ENCODE data around the gene CLCNKA. TPM values are rescaled to one million over a fixed set of nuclear protein-coding genes. Genes with fewer than 3 reads are reported as not detected.

The CLCNKA gene
- not detected for total RNA-seq
- long read RNA-seq, partial matches to known transcripts: 1 of 1 reads
- long read RNA-seq, other reads (novel, unspliced or antisense): 0 of 1 reads

DNA sequence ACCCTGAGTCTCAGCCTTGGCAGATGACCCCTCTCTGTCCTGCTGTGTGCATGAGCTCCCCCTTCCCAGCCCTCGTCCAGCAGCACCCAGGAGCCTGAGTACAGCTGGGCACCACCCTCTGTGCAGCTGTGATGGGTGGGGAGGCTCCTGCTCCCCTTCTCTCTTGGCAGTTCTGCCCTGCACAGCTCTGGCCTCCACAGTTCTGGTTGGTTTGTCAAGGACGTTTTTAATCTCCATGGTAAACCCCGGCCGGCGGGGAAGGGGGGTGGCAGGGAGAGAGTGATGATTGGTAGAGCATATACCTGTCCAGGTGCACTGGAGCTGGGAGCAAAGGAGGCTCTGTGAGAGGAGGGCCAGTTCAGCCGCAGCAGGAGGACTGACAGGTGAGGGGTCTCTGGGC is at the start of gene CLCNKA:
CLCNKA (plus strand) TSS at position 356 of the 400 bp plus-strand sequence. CDS start 584 bp downstream, outside the sequence.
- ATAC-seq: no peak

DNA sequence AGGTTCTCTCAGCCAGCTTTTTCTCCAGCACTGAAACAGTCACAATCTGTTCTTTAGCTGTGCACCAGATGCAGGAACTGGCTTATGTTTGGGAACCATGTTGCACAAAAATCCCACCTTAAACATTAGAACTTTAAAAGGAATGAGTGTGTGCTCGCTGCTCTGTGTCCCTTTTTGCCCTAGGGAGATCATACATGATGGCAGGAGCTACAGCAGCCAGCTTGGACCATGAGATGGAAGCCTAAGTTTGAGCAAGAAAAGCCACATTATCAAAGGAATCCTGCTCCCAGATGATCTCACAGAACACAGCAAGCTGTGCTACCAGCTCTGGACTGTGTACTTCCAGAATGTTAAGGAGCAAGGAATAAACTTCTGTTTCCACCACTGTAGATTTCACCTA is 49.4 kb upstream of the CLCNKA start:
- DNase-seq: no peak
- intact Hi-C loops (cut with DNase I): no loop called here
- TF ChIP-seq, protein P1, sequence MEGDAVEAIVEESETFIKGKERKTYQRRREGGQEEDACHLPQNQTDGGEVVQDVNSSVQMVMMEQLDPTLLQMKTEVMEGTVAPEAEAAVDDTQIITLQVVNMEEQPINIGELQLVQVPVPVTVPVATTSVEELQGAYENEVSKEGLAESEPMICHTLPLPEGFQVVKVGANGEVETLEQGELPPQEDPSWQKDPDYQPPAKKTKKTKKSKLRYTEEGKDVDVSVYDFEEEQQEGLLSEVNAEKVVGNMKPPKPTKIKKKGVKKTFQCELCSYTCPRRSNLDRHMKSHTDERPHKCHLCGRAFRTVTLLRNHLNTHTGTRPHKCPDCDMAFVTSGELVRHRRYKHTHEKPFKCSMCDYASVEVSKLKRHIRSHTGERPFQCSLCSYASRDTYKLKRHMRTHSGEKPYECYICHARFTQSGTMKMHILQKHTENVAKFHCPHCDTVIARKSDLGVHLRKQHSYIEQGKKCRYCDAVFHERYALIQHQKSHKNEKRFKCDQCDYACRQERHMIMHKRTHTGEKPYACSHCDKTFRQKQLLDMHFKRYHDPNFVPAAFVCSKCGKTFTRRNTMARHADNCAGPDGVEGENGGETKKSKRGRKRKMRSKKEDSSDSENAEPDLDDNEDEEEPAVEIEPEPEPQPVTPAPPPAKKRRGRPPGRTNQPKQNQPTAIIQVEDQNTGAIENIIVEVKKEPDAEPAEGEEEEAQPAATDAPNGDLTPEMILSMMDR (IDR thresholded peaks at IDR 0.05): no peak

More for the DNA sequence above, at the start of gene CLCNKA:
- intact Hi-C loops (cut with DNase I): no loop called here
- no peaks in the 10 kb centered on the region for H3K36me3 ChIP-seq
- peaks cover 16% of the 10 kb centered on the region for H3K4me1 ChIP-seq
- H3K27me3 ChIP-seq: no peaks in the 10 kb centered on the region
- no peak for DNase-seq
- H3K9me3 ChIP-seq: no peaks in the 10 kb centered on the region
- TF ChIP-seq, protein P1 (IDR thresholded peaks at IDR 0.05): no peak
- no peak within 1 kb of the TSS for H3K4me3 ChIP-seq
- H3K27ac ChIP-seq: no peak within 1 kb of the TSS

DNA sequence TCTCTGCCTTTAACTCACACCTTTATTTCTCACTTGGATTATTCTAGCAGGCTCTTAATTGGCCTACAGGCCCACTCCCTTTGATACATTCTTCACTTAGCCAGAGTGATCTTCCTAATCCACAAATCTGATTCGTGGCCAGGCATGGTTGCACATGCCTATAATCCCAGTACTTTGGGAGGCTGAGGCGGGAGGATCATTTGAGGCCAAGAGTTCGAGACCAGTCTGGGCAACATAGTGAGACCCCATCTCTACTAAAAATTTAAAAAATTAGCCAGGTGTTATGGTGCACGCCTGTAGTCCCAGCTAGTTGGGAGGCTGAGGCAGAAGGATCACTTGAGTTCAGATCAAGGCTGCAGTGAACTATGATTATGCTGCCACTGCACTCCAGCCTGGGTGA is 48.1 kb upstream of the CLCNKA start:
- DNase-seq: no peak
- ATAC-seq: no peak
- no peak overlapping the region for H3K27ac ChIP-seq
- no peak overlapping the region for H3K4me3 ChIP-seq
- intact Hi-C loops (cut with DNase I): no loop called here
- H3K9me3 ChIP-seq: no peaks in the 10 kb centered on the region
- peaks cover 14% of the 10 kb centered on the region for H3K4me1 ChIP-seq
- H3K36me3 ChIP-seq: peaks cover 29% of the 10 kb centered on the region
- TF ChIP-seq, protein P1 (IDR thresholded peaks at IDR 0.05): no peak
- no peaks in the 10 kb centered on the region for H3K27me3 ChIP-seq

More for the DNA sequence above, 49.4 kb upstream of the CLCNKA start:
- no peak overlapping the region for H3K27ac ChIP-seq
- no peak for ATAC-seq
- H3K9me3 ChIP-seq: no peaks in the 10 kb centered on the region
- H3K36me3 ChIP-seq: peaks cover 31% of the 10 kb centered on the region
- H3K4me3 ChIP-seq: no peak overlapping the region
- peaks cover 14% of the 10 kb centered on the region for H3K4me1 ChIP-seq
- H3K27me3 ChIP-seq: no peaks in the 10 kb centered on the region

GRCh38 chr1:15974855-15975254 is 47.0 kb upstream of the CLCNKA start:
- intact Hi-C loops (cut with DNase I): no loop called here
- Histone ChIP-seq H3K9me3 (no peaks in the 10 kb centered on the region), H3K27me3 (no peaks in the 10 kb centered on the region), H3K27ac (peak overlapping the region; percentile 76), H3K4me3 (peak overlapping the region; percentile 78), H3K36me3 (peaks cover 19% of the 10 kb centered on the region), H3K4me1 (peaks cover 14% of the 10 kb centered on the region)
- DNase-seq: no peak
- TF ChIP-seq, protein P1 (IDR thresholded peaks at IDR 0.05): no peak
- ATAC-seq: no peak

DNA sequence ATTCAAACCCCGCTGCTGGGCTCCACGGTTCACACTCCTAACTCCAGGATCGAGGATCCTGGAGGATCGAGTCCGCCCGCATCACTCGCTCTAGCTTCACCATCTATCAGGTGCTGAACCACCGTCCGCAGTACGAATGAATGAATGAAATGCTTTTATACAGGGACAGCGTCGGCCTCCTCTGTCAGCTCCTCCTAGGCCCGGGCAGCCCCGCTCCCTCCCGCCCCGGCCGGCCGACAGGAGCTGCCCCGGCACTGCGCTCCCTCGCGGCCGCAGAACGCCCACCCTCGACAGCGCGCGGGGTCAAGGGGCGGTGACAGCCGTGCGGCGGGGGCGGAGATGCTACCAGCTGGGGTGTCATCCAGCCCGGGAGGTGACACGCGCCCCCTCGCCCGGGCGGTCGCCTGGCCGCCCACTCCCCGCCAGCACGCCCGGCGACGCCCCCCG is 46.5 kb upstream of the CLCNKA start:
- peaks cover 14% of the 10 kb centered on the region for H3K4me1 ChIP-seq
- TF ChIP-seq, protein P1 (IDR thresholded peaks at IDR 0.05): peak; percentile 16
- intact Hi-C loops (cut with DNase I): no loop called here
- peaks cover 16% of the 10 kb centered on the region for H3K36me3 ChIP-seq
- peak overlapping the region; percentile 76 for H3K27ac ChIP-seq
- H3K27me3 ChIP-seq: no peaks in the 10 kb centered on the region
- peak overlapping the region; percentile 78 for H3K4me3 ChIP-seq
- no peaks in the 10 kb centered on the region for H3K9me3 ChIP-seq
- peak; percentile 85 for ATAC-seq
- peak; percentile 83 for DNase-seq
